ENCODE results near the gene ATOSB.

The ATOSB gene

GRCh38 chr9:35112257-35113020 lies 3.2 kb downstream of the ATOSB start:
- no peak for DNase-seq

GRCh38 chr9:35111001-35111933 lies 4.4 kb downstream of the ATOSB start:
- peak; percentile 97 for DNase-seq

- DNase-seq, result no peak
Measured at GRCh38 chr9:35110327-35110761, 5.3 kb downstream of the ATOSB start.

- DNase-seq, result no peak
Measured at GRCh38 chr9:35108946-35109575, 6.6 kb downstream of the ATOSB start.

DNA sequence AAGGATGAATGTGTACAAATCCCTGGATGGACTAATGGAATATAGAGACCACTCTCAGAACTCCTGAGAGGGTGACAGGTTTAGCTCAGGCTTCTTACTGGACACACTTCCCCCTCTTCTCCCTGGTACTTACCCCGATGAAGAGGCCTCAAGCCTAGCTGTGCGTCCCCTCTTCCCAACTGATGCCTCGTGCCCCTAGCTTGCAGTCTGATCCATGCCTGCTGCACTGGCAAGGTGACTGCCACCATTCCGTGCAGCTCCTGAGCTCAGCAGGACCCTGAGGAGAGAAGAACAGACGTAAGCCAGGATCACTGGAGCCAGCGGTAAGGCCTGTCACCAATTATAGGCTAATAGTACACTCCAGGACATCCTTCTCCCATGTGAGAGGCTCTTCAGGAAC lies 7.2 kb downstream of the ATOSB start:
- DNase-seq, result no peak

DNA sequence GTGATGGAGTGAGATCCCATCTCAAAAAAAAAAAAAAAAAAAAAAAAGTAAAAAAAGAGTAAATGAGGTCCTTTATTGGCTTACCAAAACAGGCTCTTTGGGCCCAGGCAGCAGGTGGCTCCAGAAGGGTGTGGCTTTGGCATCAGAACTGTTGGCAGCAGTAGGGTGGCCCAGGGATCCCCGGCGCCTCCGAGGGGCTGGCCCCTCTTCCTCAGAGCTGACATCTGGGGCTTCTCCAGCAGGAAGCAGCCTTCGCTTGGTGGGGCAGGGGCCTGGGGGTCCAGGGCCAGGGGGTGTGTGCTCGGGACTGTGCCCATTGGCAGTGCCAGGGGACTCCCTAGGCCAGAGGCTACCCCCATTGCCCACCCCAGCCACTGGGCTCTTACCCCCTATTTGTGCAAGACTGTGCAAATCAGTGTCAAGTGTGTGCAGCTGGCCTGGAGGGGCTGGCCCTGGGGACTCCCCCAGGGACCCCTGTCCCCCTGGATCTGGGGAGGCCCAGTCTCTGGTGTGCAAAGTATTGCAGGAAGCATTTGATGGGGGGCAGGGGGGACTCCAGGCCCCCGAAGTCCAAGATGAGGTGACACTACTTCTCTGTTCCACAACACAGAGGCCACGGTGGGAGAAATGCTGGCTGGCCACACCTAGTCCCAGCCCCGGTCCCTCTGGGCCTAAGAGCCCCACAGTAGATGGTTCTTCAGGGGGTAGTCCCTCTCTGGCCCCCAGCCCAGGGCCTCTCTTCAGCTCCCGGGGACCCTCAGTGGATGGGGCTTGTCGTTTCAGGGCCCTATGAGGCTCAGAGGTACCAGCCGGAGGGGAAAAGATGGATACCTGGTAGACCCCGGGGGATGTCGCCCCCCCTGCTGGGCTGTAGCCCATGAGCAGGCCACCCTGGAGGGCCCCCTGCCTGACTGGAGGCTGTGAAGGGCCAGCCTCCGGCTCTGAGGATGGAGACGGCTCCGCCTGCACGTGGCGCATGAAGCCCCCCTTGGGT lies 8.1 kb downstream of the ATOSB start:
- no peak for DNase-seq

- no peak for DNase-seq
Measured at GRCh38 chr9:35106343-35106730, 9.3 kb downstream of the ATOSB start.

DNA sequence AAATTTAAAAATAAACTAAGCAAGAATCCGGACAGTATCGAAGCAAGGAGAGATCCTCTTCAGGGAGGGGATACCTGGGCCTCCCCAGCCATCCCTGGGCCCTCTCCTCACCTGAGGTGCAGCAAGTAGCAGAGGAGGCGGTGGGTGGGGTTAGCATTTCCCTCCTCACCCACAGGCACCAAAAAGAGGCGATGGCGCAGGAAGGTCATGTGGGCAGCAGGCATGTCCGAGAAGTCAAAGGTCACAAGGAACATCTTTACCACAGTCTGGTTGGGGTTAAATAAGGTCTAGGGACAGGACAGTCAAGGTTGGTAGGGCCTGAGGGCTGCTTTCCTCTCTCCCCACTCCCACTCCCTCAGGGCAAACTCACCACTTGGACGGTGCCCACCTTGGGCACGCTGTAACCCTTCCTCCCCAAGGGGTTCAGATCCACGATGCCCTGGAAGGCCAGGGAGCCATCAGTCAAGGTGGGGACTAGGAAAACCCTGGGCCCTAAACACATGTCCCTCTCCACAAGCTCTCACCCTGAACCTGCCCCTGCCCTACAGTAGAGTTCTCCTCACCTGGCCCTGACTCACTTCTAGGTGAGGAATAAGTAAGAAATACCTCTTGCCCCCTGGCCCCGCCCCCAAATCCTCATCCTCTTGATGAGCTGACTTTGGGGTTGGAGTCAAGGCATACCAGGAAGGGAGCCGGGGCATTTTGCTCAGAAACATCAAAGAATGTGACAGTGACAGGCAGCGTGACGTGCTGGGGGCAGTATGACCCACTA lies 9.9 kb downstream of the ATOSB start:
- DNase-seq, result no peak

DNA sequence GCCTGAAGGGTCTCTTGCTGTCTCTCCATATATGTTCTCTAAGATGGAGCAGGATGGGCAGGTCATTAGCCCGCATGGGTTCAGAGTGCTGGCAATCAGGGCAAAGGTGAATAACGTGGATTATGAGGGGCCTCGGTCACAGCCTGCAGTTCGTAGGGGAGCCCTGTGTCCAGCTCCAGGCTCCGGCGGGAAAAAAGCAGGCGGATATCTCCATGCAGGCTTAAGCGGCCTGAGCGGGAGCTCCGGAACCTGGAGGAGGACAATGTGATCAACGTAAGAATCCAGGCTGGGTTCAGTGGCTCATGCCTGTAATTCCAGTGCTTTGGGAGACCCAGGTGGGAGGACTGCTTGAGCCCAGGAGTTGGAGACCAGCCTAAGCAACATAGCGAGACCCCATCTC lies 10.5 kb downstream of the ATOSB start:
- no peak for DNase-seq

DNA sequence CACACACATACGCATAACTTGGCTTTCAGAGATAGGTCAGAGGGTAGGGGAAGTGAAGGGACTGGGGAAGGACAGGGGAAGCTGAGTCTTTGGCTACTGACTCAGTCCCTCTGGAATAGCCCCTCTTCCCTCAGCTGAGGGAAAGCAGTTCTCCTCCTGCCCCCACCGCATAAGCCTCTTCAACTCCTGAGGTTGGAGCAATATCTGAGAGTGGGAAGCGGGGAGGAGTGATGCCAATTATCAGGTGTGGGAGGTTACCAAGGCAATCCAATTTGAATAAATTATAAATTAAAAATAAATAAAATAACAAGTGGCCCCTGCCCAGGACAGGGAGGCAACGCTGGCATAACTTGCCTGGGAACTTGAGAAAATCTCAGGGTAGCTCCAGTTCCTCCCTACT lies 11.1 kb downstream of the ATOSB start:
- DNase-seq, result no peak

DNA sequence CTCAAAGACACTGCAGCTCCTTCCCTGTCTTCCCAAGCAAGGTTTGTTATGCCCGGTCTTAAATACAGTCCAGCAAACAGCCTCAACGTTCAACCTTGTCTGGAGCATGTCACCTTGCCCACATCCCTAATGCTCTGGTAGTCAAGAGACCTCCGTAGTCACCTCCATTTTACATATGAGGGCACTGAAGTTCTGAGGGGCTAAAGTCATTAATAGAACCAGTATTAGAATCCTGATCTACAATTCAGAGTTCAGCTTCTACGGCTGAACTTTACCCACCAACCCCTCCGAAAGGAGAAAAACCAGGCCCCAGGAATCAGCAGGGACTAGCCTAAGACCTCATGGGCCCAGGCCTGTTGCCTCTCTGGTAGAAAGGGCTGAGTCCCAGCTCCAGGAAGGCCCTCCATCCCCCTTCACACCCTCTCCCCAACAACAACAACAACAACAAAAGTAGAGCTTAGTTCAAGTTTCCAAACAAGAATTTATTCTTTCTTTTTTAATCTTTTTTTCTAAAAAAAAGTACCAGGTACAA lies 11.9 kb downstream of the ATOSB start:
- no peak for DNase-seq

GRCh38 chr9:35102769-35103659 lies 12.6 kb downstream of the ATOSB start, which contains the start of gene STOML2:
STOML2 (minus strand) TSS chr9:35103131; CDS start chr9:35103094, 37 bp downstream.
- peak; percentile 99 for DNase-seq

GRCh38 chr9:35102465-35102768 lies 13.2 kb downstream of the ATOSB start:
- DNase-seq, result no peak

DNA sequence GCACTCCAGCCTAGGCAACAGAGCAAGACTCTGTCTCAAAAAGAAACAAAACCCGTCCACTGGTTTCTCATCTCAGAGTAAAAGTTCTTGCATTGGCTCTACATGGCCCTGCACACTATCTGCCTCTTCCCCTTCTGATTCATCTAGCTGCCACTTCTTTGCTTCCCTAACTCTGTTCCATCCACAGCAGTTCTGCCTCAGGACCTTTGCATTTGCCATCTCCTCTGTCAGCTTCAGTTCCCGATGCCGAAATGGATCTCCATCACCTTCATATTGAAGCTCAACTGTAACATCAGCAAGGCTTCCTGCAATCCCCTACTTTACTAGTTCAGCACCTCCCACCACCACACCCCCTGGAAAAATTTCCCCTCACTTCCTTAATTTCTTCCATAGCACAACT lies 18.1 kb downstream of the ATOSB start:
- DNase-seq, result no peak

GRCh38 chr9:35096035-35096849 lies 19.4 kb downstream of the ATOSB start, which contains the start of gene PIGO:
PIGO (minus strand) TSS chr9:35096591; CDS start chr9:35095565, 1,026 bp downstream.
- peak; percentile 90 for DNase-seq

DNA sequence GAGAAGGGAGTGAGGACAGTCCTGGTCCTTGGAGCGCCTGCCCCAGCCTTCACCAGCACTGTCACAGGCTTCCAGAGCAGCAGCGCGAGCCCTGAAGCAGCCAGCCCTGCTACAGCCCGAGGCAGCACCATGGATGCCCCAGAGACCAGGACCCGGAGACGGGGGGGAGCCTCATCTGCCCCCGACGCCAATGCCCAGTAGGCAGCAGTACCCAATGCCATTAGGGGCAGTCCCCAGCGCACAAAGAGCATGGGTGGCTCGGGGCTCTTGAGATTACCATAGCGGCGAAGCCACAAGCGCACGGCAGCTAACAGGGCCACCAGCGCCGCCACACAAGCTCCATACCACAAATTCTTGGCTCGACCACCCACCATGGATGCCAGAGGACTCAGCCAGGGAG lies 24.1 kb downstream of the ATOSB start:
- DNase-seq, result no peak

DNA sequence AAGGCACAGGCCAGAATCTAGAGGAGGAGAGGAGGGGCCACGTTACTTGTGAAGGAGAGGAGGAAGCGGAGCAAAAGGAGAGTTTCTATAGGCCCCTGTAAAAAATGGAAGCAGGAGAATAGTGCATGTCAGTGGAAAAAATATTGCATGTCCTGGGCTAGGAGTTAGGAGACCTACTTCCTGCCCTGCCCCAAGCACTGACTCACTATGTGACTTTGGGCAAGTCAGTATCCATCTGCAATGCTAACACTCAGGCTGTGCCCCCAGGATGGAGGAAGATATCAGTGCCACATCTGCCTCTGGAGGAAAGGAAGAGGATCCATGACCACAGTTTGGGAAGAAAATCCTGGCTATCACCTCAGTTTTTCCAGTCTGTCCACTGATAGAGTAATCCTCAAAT lies 26.2 kb downstream of the ATOSB start:
- DNase-seq, result no peak

GRCh38 chr9:35085078-35085477 lies 30.6 kb downstream of the ATOSB start:
- DNase-seq, result no peak

Data from NCI-H1092 treated with DMSO at 0.1 percent for 48 hours (cell line).